SK-N-MC (cell line): ENCODE data around the gene ZNF775.

Source experiments
- EZH2 ChIP-seq: fragments of 200-600 bp; sonication (generic); IDR thresholded peaks from one replicate; pipeline ENCODE4 v1.6.1; 2017; ENCODE audit warnings: antibody characterized with exemption
- POLR2AphosphoS5 ChIP-seq: IDR thresholded peaks from 2 replicates; pipeline ENCODE4 v1.6.1; 2012; ENCODE audit warnings: mild to moderate bottlenecking, low read depth, low read length, borderline replicate concordance

DNA sequence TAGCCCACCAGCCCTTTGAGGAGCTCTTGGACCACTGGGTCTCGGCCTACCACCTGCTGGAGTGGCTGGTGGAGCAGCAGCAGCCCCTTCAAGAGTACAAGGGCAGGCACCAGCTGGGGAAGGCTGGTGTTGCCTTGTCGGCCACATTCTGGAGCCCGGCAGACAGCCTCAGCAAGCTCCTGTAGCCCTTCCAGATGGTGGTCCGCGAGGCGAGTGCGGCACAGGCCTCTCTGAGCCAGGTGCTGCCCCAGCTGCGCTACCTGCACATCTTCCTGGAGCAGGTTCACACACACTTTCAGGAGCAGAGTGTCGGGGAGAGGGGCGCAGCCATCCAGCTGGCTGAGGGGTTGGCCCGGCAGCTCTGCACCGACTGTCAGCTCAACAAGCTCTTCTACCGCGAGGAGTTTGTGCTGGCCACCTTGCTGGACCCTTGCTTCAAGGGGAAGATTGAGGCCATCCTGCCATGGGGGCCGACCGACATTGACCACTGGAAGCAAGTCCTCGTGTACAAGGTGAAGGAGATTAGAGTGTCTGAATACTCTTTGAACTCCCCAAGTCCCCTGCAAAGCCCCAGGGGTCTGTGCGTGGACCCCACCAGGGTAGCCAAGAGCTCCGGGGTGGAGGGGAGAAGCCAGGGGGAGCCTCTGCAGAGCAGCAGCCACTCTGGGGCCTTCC, 48.8 kb upstream of the ZNF775 start:
- TF ChIP-seq EZH2: no peak
- TF ChIP-seq POLR2AphosphoS5: no peak
